KMS-11 (cell line): Measurements from ENCODE around the gene UROS.

Experiments
- H2AFZ ChIP-seq: fragments of 200-600 bp; sonication (generic); 2 replicates; pipeline ENCODE4 v1.6.1; 2016; ENCODE audit warnings: antibody characterized with exemption, mixed run types, low read depth
- H3K27ac ChIP-seq: fragments of 200-600 bp; sonication (generic); 2 replicates; pipeline ENCODE4 v1.6.1; 2016; ENCODE audit warnings: mild to moderate bottlenecking, mixed run types
- H3K27me3 ChIP-seq: fragments of 200-600 bp; sonication (generic); 2 replicates; pipeline ENCODE4 v1.6.1; 2017; ENCODE audit warnings: mild to moderate bottlenecking, low read depth, mixed run types, moderate library complexity; ENCODE audit not compliant: insufficient read depth
- H3K36me3 ChIP-seq: fragments of 200-600 bp; sonication (generic); 2 replicates; pipeline ENCODE4 v1.6.1; 2017; ENCODE audit warnings: mild to moderate bottlenecking, mixed run types; ENCODE audit not compliant: insufficient read depth
- H3K4me1 ChIP-seq: fragments of 200-600 bp; sonication (generic); 2 replicates; pipeline ENCODE4 v1.6.1; 2016; ENCODE audit warnings: mild to moderate bottlenecking, low read depth, mixed run types; ENCODE audit not compliant: poor library complexity, severe bottlenecking
- H3K4me2 ChIP-seq: fragments of 200-600 bp; sonication (generic); 2 replicates; pipeline ENCODE4 v1.7.0; 2016; ENCODE audit warnings: mild to moderate bottlenecking, mixed run types
- H3K4me3 ChIP-seq: fragments of 200-600 bp; sonication (generic); IDR thresholded peaks from 2 replicates; pipeline ENCODE4 v1.6.1; 2017; ENCODE audit warnings: low read depth, low read length, mixed read lengths; ENCODE audit not compliant: insufficient read depth
- H3K79me2 ChIP-seq: fragments of 200-600 bp; sonication (generic); 2 replicates; pipeline ENCODE4 v1.6.1; 2016; ENCODE audit warnings: low read depth, mixed run types; ENCODE audit not compliant: insufficient read depth
- H3K9ac ChIP-seq: fragments of 200-600 bp; sonication (generic); 2 replicates; pipeline ENCODE4 v1.6.1; 2016; ENCODE audit warnings: mild to moderate bottlenecking, mixed run types
- H4K20me1 ChIP-seq: fragments of 200-600 bp; sonication (generic); 2 replicates; pipeline ENCODE4 v1.6.1; 2016; ENCODE audit warnings: mild to moderate bottlenecking, mixed run types; ENCODE audit not compliant: insufficient read depth
- CTCF ChIP-seq: fragments of 200-600 bp; sonication (generic); conservative IDR thresholded peaks from 2 replicates; pipeline ENCODE4 v1.6.1; 2017; ENCODE audit warnings: low read depth, mild to moderate bottlenecking, antibody characterized with exemption, low read length, moderate library complexity, mixed read lengths

UROS gene

GRCh38 chr10:125756196-125756595, 66.9 kb downstream of the UROS start:
- Histone ChIP-seq H3K4me2 (no peak overlapping the region), H3K27ac (no peak overlapping the region), H4K20me1 (no peaks in the 10 kb centered on the region), H3K27me3 (no peaks in the 10 kb centered on the region), H3K4me1 (no peaks in the 10 kb centered on the region), H2AFZ (no peak overlapping the region), H3K9ac (no peak overlapping the region), H3K79me2 (no peaks in the 10 kb centered on the region), H3K36me3 (no peaks in the 10 kb centered on the region; the same call in 1 of the 2 replicates), H3K4me3 (no peak overlapping the region)
- TF ChIP-seq CTCF: no peak

- no peaks in the 10 kb centered on the region for H3K27me3 ChIP-seq
Measured at GRCh38 chr10:125747417-125747816, 75.6 kb downstream of the UROS start.

GRCh38 chr10:125744909-125745308, 78.1 kb downstream of the UROS start:
- no peaks in the 10 kb centered on the region for H3K79me2 ChIP-seq
- H3K27me3 ChIP-seq: no peaks in the 10 kb centered on the region
- no peak overlapping the region for H2AFZ ChIP-seq
- no peak overlapping the region for H3K27ac ChIP-seq
- no peaks in the 10 kb centered on the region for H4K20me1 ChIP-seq
- no peaks in the 10 kb centered on the region for H3K4me1 ChIP-seq
- H3K4me2 ChIP-seq: no peak overlapping the region
- peaks cover 8% of the 10 kb centered on the region; the same call in 1 of the 2 replicates for H3K36me3 ChIP-seq
- TF ChIP-seq CTCF: no peak
- no peak overlapping the region for H3K9ac ChIP-seq
- H3K4me3 ChIP-seq: no peak overlapping the region

More at GRCh38 chr10:125747417-125747816, 75.6 kb downstream of the UROS start:
- TF ChIP-seq CTCF: no peak
- Histone ChIP-seq H4K20me1 (no peaks in the 10 kb centered on the region), H3K4me2 (no peak overlapping the region), H3K9ac (no peak overlapping the region), H3K27ac (no peak overlapping the region), H3K79me2 (no peaks in the 10 kb centered on the region), H3K4me3 (no peak overlapping the region), H2AFZ (no peak overlapping the region), H3K36me3 (peaks cover 8% of the 10 kb centered on the region; the same call in 1 of the 2 replicates), H3K4me1 (no peaks in the 10 kb centered on the region)

GRCh38 chr10:125742465-125742864, 80.6 kb downstream of the UROS start:
- H3K4me2 ChIP-seq: no peak overlapping the region
- H2AFZ ChIP-seq: no peak overlapping the region
- no peaks in the 10 kb centered on the region for H3K4me1 ChIP-seq
- TF ChIP-seq CTCF: no peak
- no peak overlapping the region for H3K4me3 ChIP-seq
- H3K27ac ChIP-seq: no peak overlapping the region
- H4K20me1 ChIP-seq: no peaks in the 10 kb centered on the region
- H3K36me3 ChIP-seq: peaks cover 17% of the 10 kb centered on the region; the same call in 1 of the 2 replicates
- no peak overlapping the region for H3K9ac ChIP-seq
- H3K27me3 ChIP-seq: no peaks in the 10 kb centered on the region
- H3K79me2 ChIP-seq: no peaks in the 10 kb centered on the region
